ENCODE results near the gene CNIH3. TPM values are rescaled to one million over a fixed set of nuclear protein-coding genes. Genes with fewer than 3 reads are reported as not detected.

The CNIH3 gene
- total and polyA plus RNA-seq, 2 of the 4 experiments (the other 2 are of a cell fraction) = 2.0 to 2.9 TPM

- H3K36me3 ChIP-seq (ENCODE audit: control insufficient read depth, insufficient read depth, low read length) = no peaks in the 10 kb centered on the region
- DNase-seq (no peak), ATAC-seq (ENCODE audit: low read depth) (no peak)
- no peak overlapping the region for H2AFZ ChIP-seq (replicated peaks; ENCODE audit: low read length, poor library complexity)
- H3K27ac ChIP-seq (ENCODE audit: insufficient read depth, low read length) = no peak overlapping the region
- H2BK5ac ChIP-seq (ENCODE audit: low read depth, low read length, poor library complexity, severe bottlenecking) = no peak overlapping the region
- POLR2A ChIA-PET (ENCODE audit: unreplicated experiment) = no interaction called here
- dilution Hi-C loops (cut with HindIII; ENCODE audit: low sequenced_read_pairs, unreplicated experiment) = no loop called here
- peaks cover 6% of the 10 kb centered on the region for H3K4me1 ChIP-seq (ENCODE audit: control insufficient read depth, insufficient read depth, low read length)
- CTCF ChIA-PET = interaction anchor here (0.6 kb wide), 1 partner anchor 781 kb away, joined by 4 read pairs; no protein-coding TSS in a partner anchor
- H4K20me1 ChIP-seq (ENCODE audit: insufficient read depth, low read length) = no peaks in the 10 kb centered on the region
- WGBS, 2 experiments (ENCODE audit: extremely low coverage in 2 of 2, insufficient read length in 1 of 2) = 89% methylated on average over 3 of the region's 7 CpGs; no CpG with 5 or more reads in 1 of the 2 experiments
- no peak overlapping the region for H4K8ac ChIP-seq (ENCODE audit: low read depth in 2 of 2, low read length in 2 of 2)
- H3K56ac ChIP-seq (ENCODE audit: extremely low read depth, insufficient read depth, low read length) = no peak overlapping the region
- H3K14ac ChIP-seq (replicated peaks; ENCODE audit: low read depth, low read length) = no peak overlapping the region
- no peak overlapping the region for H2AK9ac ChIP-seq (replicated peaks; ENCODE audit: low read depth, low read length, poor library complexity)
- no peak overlapping the region for H3K18ac ChIP-seq (ENCODE audit: low read depth, low read length)
- H4K91ac ChIP-seq (ENCODE audit: insufficient read depth, low read depth, low read length) = no peak overlapping the region
- H3K23ac ChIP-seq (ENCODE audit: low read depth, low read length) = no peak overlapping the region
- no peak overlapping the region for H3K9ac ChIP-seq (ENCODE audit: low read depth, low read length)
- intact Hi-C loops (cut with micrococcal nuclease) = loop anchor here (5.0 kb wide), 1 partner anchor 271 kb away; no protein-coding TSS in a partner anchor
- no peak overlapping the region for H3K4ac ChIP-seq (ENCODE audit: low read depth, low read length)
- H2BK120ac ChIP-seq (ENCODE audit: low read depth, low read length) = no peak overlapping the region
- no peak overlapping the region for H4K5ac ChIP-seq (ENCODE audit: low read depth, low read length)
- H3K27me3 ChIP-seq (ENCODE audit: control insufficient read depth, insufficient read depth, low read length) = no peaks in the 10 kb centered on the region
- no peak overlapping the region for H2AK5ac ChIP-seq (ENCODE audit: low read depth, low read length)
- H3K4me3 ChIP-seq (ENCODE audit: insufficient read depth, low read depth, low read length) = no peak overlapping the region
- peaks cover 8% of the 10 kb centered on the region for H3K9me1 ChIP-seq (ENCODE audit: insufficient read depth, low read length)
- TF ChIP-seq SMC3 (IDR thresholded peaks at IDR 0.05; ENCODE audit: low read depth, low read length) (no peak), ELK1 (IDR thresholded peaks at IDR 0.05; ENCODE audit: borderline replicate concordance, low read depth, low read length) (no peak), FOS (IDR thresholded peaks at IDR 0.05; ENCODE audit: low read depth, low read length) (no peak), CTCF (conservative IDR thresholded peaks at IDR 0.05; ENCODE audit: low read depth, low read length) (no peak), CHD1 (IDR thresholded peaks at IDR 0.05; ENCODE audit: low read depth, low read length) (no peak), BHLHE40 (IDR thresholded peaks at IDR 0.05; ENCODE audit: low read depth, low read length) (no peak), MAZ (IDR thresholded peaks at IDR 0.05; ENCODE audit: borderline replicate concordance, low read depth, low read length) (no peak), POLR2A (IDR thresholded peaks at IDR 0.05; ENCODE audit: low read depth, low read length) (no peak), NFE2L2 (IDR thresholded peaks at IDR 0.05; ENCODE audit: low read depth, low read length) (no peak), RCOR1 (IDR thresholded peaks at IDR 0.05; ENCODE audit: insufficient replicate concordance, low read length) (no peak), MXI1 (IDR thresholded peaks at IDR 0.05; ENCODE audit: borderline replicate concordance, low read depth, low read length) (no peak)
- H3K9me3 ChIP-seq (ENCODE audit: control insufficient read depth, insufficient read depth, low read length) = no peaks in the 10 kb centered on the region
- H2BK20ac ChIP-seq (ENCODE audit: low read depth, low read length) = no peak overlapping the region
- no peak overlapping the region for H3K4me2 ChIP-seq (ENCODE audit: low read depth, low read length)
- H3K79me1 ChIP-seq (ENCODE audit: low read depth in 1 of 2, low read length in 2 of 2) = peaks cover 0 to 16% of the 10 kb centered on the region in 2 experiments; a peak in 1 of 4 replicates
- H2BK15ac ChIP-seq (ENCODE audit: low read depth, low read length) = no peak overlapping the region
- no TSS peak for BruUV-seq (replicated peaks)
- in situ Hi-C loops (cut with MboI; ENCODE audit: low sequenced_read_pairs) = no loop called here
These were observed 35.1 kb downstream of the CNIH3 start for GRCh38 chr1:224651188-224651587.

All from IMR-90 (cell line).